Measurements from ENCODE around the gene FRS2. TPM values are rescaled to one million over a fixed set of nuclear protein-coding genes. Genes with fewer than 3 reads are reported as not detected.
"Not testable (repeated sequence)": the region's sequence is repeated elsewhere in the genome, so short reads cannot be mapped to it uniquely, and the experiment has no call there.

Gene FRS2
- polyA plus RNA-seq, 3 donors: 4.7 to 15.2 (median 12.2) TPM

DNA sequence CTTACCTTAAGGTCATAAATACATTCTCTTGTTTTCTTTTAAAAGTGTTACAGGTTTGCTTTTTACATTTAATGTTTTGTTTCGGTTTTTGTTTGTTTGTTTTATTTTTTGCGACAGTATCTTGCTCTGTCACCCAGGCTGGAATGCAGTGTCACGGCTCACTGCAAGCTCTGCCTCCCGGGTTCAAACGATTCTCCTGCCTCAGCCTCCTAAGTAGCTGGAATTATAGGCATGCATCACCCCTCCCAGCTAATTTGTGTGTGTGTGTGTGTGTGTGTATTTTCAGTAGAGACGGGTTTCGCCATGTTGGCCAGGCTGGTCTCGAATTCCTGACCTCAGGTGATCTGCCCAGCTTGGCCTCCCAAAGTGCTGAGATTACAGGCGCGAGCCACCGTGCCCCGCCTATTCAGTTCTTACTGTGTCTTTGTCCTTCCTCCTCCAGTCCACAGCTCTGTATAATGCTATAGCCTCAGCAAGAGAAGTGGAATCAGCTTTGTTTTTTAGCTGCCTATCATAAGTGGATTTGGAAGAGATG lies 17.5 kb upstream of the FRS2 start:
- H3K27ac ChIP-seq (ENCODE audit: low read depth, low read length): not testable (repeated sequence)
- 91 to 95% (median 93%) methylated on average over 12 of the region's 12 CpGs for WGBS, 3 donors

DNA sequence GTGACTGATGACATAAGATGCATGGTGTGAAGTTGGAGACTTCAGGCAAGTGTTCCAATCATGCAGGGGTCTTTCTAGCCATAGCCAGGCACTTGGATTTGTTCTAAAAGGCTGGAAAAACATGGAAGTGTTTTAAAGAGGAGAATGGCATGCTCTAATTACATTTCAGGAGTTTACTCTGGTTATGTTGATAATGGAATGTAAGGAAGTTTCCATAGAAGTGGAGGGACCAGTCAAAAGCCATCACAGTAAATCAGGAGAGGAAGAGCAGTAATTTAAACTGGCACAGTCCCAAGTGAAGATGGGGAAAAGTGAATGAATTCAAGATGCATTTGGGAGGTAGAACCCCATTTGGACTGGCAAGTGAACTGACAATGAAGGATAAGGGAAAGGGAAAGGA lies 13.9 kb upstream of the FRS2 start:
- H3K27ac ChIP-seq (ENCODE audit: low read depth, low read length): no peak overlapping the region

GRCh38 chr12:69457433-69457832 lies 12.8 kb upstream of the FRS2 start:
- H3K27ac ChIP-seq (ENCODE audit: low read depth, low read length): no peak overlapping the region
- WGBS, 3 donors: 60 to 97% (median 60%) methylated on average over 3 of the region's 3 CpGs

- WGBS, 3 donors: 74 to 89% (median 81%) methylated on average over 3 of the region's 3 CpGs
- no peak overlapping the region for H3K27ac ChIP-seq (ENCODE audit: low read depth, low read length)
Measured at GRCh38 chr12:69459477-69459876, 10.7 kb upstream of the FRS2 start.

- H3K27ac ChIP-seq (ENCODE audit: low read depth, low read length): no peak overlapping the region
- 57 to 87% (median 59%) methylated on average over 1 of the region's 1 CpG for WGBS, 3 donors
Measured at GRCh38 chr12:69464428-69464827, 5.8 kb upstream of the FRS2 start.

DNA sequence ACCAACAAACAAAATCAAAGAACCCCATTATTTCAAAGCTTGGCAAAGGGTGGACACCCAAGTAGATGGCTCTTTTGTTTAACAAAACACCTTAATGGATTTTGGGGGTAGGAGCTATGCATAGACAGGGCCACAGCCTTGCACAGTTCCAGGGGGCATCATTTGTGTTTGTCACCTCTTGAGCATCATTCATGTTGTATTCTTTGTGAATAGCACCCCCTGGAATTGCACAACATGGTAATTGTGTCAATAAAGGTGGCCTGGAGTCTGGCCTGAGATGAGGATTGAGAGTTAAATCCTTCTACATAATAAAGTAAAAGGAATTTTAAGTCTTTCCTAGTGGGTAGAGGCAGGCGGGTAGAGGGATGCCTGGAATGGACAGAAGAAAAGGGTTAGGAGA lies 3.3 kb upstream of the FRS2 start:
- H3K27ac ChIP-seq (ENCODE audit: low read depth, low read length): no peak overlapping the region
- WGBS, 3 donors: 88 to 98% (median 91%) methylated on average over 1 of the region's 1 CpG

DNA sequence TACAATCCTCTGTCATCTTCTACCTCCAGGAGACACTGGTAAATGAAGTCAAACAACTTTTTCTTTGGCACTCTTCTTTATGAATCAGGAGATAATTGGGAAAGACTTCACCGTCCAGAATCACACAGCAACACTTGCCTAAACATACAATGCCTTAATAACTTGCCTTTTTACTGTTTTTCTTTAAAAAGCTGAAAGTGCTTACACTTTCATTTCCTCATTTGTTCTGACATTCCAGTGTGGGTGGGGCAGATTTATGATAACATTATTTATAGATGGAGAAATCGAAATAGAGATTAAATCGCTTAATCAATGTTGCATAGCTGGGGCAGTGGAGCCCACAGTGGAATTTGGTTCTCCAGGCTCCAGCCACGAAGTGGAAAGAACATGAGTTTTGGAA lies 2.8 kb upstream of the FRS2 start:
- H3K27ac ChIP-seq (ENCODE audit: low read depth, low read length): no peak overlapping the region
- 51 to 59% (median 55%) methylated on average over 4 of the region's 4 CpGs for WGBS, 3 donors

DNA sequence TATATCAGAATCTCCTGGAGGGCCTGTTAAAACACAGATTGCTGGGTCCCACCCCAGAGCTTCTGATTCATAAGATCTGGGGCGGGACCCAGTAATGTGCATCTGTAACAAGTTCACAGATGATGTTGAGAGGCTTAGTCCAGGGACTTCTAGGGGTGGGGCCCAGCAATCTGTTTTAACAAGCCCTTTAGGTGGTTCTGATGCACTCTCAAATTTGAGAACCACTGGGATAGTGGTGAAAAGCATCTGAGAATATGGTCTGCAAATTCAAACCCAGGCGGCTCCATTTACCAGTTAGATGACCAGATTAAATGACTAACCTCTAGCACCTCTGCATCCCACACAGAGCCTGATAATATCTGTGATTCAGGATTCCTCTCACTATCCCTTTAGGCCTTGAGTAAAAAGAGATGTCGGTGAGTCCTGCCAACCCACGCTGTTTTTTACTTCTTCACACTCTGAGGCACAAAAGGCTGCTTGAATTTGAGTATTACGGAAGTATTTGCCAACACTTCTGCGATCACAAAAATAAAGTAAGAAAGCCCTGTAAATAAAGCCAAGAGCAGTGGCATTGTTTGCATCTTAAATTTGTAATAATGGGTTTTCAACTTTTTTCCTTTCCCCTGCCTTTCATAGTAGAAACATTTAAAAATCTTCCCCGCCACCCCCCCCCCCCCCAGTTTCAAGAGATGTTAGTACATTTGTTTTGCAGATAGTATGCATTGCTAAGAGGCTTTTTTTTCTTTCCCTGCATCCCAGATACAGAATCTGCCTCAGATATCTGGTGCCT lies 1.8 kb upstream of the FRS2 start:
- H3K27ac ChIP-seq (ENCODE audit: low read depth, low read length): no peak overlapping the region
- WGBS, 3 donors: 74 to 81% (median 79%) methylated on average over 6 to 7 of the region's 7 CpGs

DNA sequence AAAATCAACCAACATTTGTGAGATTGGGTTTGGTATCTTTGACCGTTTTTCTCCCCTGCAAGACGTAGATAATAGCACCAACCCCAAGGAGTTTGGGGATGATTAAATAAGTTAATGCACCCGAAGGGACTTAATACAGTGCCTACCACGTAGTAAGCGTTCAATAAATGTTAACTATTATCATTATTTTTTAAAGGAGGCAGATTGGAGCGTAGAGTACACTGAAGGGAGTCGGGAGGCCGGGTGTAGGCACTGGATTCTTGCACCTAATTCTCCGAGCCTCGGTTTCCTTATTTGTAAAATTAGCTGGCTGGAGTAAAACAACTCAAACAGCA lies 367 bp upstream of the FRS2 start:
- 8 to 29% (median 21%) methylated on average over 10 of the region's 10 CpGs for WGBS, 3 donors
- H3K27ac ChIP-seq (ENCODE audit: low read depth, low read length): no peak overlapping the region

DNA sequence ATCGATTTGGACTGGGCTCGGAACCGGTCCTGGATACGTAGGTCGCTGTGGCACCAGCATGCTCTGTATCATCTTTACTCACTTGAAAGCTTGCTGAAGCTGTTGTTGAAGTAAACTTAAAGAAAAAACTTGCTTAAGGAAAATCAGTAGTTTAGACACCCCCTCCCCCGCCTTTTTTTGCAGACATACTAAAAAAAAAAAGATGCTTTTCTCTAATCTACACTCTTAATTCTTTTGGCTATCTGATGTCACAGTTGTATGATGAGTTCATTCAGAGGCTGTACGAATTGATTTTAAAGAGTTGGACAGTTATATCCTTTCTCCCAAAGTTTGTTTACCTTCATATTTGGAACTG lies 865 bp downstream of the FRS2 start:
- WGBS, 3 donors: 1 to 2% (median 1%) methylated on average over 7 of the region's 7 CpGs
- H3K27ac ChIP-seq (ENCODE audit: low read depth, low read length): no peak overlapping the region

DNA sequence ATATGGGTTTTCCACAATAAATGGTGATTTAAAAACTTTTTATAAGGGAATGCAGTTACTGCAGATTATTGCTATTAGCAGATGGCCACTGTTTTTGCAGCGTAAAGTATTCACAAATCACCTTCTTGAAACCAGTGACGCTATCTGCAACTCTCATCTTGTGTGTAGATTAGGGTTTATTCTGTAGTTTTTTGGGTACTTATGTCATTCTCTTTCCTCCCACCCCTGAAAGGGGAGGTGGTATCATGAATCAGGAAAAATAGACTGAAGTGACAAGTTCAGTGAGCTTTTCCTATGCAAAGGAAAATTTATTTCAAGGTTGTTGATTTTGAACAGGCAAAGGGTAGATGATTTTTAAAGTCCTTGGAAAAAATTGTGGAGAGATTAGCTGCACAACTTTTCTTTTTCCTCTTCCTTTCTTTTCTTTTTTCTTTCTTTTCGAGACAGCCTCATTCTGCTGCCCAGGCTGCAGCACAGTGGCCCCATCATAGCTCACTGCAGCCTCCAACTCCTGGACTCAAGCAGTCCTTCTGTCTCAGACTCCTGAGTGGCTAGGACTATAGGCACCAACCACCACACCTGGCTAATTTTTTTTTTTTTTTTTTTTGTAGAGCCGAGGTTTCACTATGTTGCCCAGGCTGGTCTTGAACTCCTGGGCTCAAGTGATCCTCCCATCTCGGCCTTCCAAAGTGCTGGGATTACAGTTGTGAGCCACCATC lies 1.6 kb downstream of the FRS2 start:
- 66 to 71% (median 66%) methylated on average over 5 of the region's 5 CpGs for WGBS, 3 donors
- no peak overlapping the region for H3K27ac ChIP-seq (ENCODE audit: low read depth, low read length)

DNA sequence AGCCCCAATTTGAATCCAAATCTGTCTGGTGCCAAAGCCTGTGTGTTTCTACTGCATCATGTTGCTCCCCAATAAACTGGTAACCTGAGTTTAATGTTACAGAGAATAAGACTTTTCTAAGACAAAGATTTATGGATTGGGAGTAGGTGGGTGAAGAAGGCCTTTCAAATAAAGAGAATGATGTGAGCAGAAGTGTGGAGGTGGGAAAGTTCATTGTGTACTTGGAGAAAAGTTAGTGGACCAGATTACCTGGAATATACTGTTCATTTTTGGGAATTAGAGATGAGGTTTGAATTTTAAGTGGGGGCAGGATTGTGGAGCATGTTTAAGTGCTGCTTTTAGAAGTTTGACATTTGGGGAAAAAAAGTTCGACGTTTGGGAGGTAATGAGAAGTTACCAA lies 3.1 kb downstream of the FRS2 start:
- no peak overlapping the region for H3K27ac ChIP-seq (ENCODE audit: low read depth, low read length)
- WGBS, 3 donors: 58 to 71% (median 67%) methylated on average over 2 of the region's 2 CpGs

GRCh38 chr12:69474456-69474855 lies 4.3 kb downstream of the FRS2 start:
- 38 to 49% (median 39%) methylated on average over 2 of the region's 2 CpGs for WGBS, 3 donors
- H3K27ac ChIP-seq (ENCODE audit: low read depth, low read length): no peak overlapping the region

DNA sequence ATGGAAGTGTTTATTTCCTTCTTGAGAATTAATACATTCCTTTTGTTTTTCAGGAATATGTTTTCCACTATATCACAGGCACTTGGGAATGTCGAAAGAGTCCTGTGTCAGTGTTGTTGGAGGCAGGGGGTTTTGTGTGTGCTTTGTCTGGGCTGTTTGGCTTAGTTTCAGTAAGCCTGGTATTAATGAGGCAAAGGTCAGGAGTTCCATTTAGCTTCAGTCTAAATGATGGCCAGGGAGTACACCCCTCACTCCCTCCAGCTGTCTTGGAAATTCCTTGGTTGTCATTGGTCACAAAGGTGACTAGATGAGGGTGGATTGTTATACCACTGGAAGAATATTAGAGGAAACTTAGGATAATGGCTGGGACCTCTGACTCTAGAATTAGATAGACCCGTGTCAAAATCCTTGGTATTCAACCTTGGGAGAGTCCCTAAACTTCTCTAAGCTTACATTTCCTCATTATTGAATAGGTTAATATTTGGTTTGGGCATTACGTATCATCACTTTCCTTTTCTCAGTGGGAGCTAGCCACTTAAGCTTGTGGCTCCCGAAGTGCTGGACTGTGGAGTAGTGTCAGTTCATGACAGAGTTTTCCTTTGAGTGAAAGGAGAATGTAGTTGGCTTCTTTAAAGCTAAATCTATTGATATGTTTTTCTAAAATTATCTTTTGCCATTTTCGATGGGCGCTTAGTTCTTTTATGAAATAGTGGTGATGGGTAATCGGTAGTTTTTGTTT lies 5.2 kb downstream of the FRS2 start:
- 42 to 54% (median 51%) methylated on average over 7 of the region's 7 CpGs for WGBS, 3 donors
- no peak overlapping the region for H3K27ac ChIP-seq (ENCODE audit: low read depth, low read length)

DNA sequence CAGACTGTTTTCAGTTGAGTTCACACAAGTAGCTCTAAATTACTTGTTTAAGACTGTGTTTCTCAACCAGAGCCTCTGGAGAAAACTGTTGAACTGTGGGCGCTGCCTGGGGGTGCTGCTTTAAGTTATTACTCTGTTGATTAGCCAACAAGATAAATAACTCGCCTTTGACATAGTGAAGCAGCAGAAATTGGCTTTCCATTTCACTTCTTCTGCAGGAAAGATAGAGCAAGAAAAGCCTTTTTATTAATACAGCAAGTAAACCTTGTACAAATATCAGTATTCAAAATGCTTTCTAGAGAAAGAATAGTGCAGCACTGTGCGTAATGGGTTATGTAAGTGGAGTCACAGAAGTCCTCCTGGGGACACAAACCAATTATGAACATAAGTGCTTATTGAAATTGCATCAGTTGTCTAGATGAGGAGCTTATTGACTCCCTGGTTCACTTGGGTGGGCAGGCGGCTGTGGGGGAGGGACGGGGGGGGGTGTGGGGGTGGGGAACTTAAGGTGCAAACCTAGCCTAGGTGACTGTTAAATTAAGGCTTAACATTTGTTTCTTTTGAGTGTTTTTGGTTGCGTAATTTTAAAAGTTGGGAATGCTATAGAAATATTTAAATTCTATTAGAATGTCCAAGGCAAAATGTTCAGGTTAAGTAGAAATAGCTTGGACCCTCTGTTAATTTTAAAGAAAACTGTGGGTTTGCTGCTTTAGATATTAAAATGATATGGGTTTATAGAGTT lies 6.3 kb downstream of the FRS2 start:
- 53 to 56% (median 54%) methylated on average over 6 of the region's 6 CpGs for WGBS, 3 donors
- no peak overlapping the region for H3K27ac ChIP-seq (ENCODE audit: low read depth, low read length)

DNA sequence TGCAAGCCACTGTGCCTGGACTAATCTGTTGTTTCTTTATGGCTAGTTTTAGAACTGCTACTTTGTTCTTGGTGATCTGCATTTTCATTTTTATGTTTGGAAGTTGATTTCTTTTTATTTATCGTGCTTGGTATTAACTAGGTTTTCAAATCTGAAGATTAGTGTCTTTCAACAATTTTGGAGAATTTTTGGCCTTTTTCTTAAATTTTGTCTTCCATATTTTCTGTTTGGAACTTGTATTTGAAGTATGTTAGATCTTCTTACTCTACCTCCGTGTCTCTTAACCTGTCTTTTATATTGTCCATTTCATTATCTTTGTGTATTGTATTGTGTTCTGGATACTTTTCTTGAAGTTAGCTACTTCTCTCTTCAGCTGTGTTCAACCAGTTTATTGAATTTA lies 9.5 kb downstream of the FRS2 start:
- WGBS, 3 donors: 94 to 99% (median 96%) methylated on average over 2 of the region's 2 CpGs
- H3K27ac ChIP-seq (ENCODE audit: low read depth, low read length): no peak overlapping the region

DNA sequence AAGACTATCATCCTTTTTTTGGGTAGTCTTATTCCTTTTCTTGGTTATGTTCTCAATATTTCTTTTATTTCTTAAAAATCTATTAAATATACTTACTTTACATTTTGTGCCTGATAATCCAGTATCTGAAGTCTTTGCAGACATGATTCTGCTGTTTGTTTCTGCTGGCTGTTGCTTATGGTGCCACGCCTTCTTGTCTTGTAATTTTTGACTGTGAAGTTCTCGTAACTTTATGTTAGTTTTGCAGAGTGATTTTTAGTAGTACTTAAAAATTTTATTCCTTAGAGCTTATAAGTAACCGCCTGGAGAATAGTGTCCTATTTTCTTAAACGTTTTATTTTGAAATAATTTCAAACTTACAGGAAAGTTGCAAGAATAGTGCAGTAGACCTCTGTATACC lies 10.5 kb downstream of the FRS2 start:
- WGBS, 3 donors: 89 to 96% (median 92%) methylated on average over 4 of the region's 4 CpGs
- H3K27ac ChIP-seq (ENCODE audit: low read depth, low read length): no peak overlapping the region

DNA sequence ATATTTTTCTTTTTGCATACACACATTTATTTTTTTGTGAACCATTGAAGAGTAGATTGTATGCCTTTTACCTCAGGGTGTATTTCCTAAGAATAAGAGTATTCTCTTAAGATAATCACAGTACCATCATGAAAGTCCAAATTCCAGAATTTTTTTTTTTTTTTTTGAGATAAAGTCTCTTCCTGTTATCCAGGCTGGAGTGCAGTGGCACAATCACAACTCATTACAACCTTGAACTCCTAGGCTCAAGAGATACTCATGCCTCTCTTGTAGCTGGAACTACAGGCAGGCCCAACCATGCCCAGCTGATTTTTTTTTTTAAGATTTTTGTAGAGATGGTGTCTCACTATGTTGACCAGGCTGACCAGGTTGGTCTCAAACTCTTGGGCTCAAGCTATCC lies 10.9 kb downstream of the FRS2 start:
- H3K27ac ChIP-seq (ENCODE audit: low read depth, low read length): no peak overlapping the region

DNA sequence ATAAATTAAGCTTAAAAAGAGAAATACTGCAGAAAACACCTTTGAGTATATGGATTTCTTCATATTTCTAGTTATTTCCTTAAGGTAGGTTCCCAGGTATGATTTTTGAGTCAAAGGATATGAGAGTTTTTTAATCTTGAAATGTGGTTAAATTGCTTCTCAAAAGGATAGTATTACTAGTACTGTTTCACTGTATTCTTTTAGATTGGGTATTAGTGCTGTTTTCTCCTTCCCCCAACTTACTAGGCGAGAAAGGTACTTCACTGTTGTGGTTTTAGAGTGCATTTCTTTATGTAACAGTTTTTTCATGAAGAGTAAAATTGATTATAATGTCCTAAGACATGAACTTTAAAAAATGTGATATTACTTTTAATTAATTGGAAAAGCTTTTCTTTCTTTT lies 13.5 kb downstream of the FRS2 start:
- H3K27ac ChIP-seq (ENCODE audit: low read depth, low read length): no peak overlapping the region
- 90 to 95% (median 93%) methylated on average over 1 of the region's 1 CpG for WGBS, 3 donors
